ENCODE results near the gene PCBP3. TPM values are rescaled to one million over a fixed set of nuclear protein-coding genes. Genes with fewer than 3 reads are reported as not detected.

PCBP3 gene
- total and polyA plus RNA-seq, 2 donors (not counting 3 experiments of a cell fraction or from before 2014, with no cell fraction given): 0.06 to 1.1 TPM

DNA sequence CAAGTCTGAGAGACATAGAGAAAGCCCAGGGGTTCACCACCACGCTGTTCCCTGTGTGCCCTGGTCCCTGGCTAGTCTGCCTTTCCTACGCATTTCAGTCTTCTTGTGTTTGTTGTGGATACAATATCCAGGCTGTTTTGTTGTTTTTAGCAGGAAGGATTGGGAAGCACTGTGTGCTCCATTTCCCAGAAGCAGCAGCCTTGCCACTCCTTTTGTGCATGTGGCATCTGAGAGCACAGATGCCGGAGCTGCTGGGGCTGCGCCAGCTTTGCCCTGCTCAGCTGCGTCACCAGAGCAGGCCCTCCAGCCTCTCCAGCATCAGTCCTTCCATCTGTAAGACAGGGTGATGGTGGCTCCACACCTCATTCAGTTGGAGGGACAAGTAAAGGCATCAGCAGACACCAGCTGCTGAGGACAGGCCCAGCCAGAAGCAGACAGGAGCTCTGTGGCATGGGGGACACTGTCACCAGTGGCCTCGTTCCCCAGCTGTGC is 243.6 kb downstream of the PCBP3 start:
- dilution Hi-C loops (cut with MboI; ENCODE audit: extremely low pct_ligation_motif_present, low sequenced_read_pairs): no loop called here
- H3K4me1 ChIP-seq (ENCODE audit: control insufficient read depth, extremely low read depth, insufficient read depth, low read length): no peaks in the 10 kb centered on the region
- H4K20me1 ChIP-seq (replicated peaks; ENCODE audit: control insufficient read depth, extremely low read depth, insufficient read depth, low read length): no peaks in the 10 kb centered on the region
- POLR2A ChIA-PET: no interaction called here
- H3K36me3 ChIP-seq (ENCODE audit: control insufficient read depth in 2 of 2, extremely low read depth in 1 of 2, insufficient read depth in 2 of 2, low read length in 2 of 2): no peaks in the 10 kb centered on the region
- DNase-seq (ENCODE audit: low read depth, low spot score) (no peak), FAIRE-seq (no peak)
- H2AFZ ChIP-seq (ENCODE audit: low read depth, low read length): no peak overlapping the region
- TF ChIP-seq POLR2A (IDR thresholded peaks at IDR 0.05; ENCODE audit: low read depth, low read length): no peak
- no peak for TF ChIP-seq GATA2 (IDR thresholded peaks at IDR 0.05; ENCODE audit: insufficient read depth, insufficient read length, low read depth, low read length)
- no peak for TF ChIP-seq EZH2 (IDR thresholded peaks at IDR 0.05; ENCODE audit: borderline replicate concordance, low read depth, low read length, severe bottlenecking)
- TF ChIP-seq POLR2AphosphoS5 (IDR thresholded peaks at IDR 0.05; ENCODE audit: insufficient read depth, low read depth, low read length): no peak
- TF ChIP-seq FOS (IDR thresholded peaks at IDR 0.05; ENCODE audit: borderline replicate concordance, insufficient read depth, low read length): no peak
- TF ChIP-seq, protein P1, sequence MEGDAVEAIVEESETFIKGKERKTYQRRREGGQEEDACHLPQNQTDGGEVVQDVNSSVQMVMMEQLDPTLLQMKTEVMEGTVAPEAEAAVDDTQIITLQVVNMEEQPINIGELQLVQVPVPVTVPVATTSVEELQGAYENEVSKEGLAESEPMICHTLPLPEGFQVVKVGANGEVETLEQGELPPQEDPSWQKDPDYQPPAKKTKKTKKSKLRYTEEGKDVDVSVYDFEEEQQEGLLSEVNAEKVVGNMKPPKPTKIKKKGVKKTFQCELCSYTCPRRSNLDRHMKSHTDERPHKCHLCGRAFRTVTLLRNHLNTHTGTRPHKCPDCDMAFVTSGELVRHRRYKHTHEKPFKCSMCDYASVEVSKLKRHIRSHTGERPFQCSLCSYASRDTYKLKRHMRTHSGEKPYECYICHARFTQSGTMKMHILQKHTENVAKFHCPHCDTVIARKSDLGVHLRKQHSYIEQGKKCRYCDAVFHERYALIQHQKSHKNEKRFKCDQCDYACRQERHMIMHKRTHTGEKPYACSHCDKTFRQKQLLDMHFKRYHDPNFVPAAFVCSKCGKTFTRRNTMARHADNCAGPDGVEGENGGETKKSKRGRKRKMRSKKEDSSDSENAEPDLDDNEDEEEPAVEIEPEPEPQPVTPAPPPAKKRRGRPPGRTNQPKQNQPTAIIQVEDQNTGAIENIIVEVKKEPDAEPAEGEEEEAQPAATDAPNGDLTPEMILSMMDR (IDR thresholded peaks at IDR 0.05; ENCODE audit: extremely low read depth in 1 of 2, insufficient read depth in 1 of 2, low read depth in 1 of 2, low read length in 2 of 2): no peak
- TF ChIP-seq JUN (IDR thresholded peaks at IDR 0.05; ENCODE audit: borderline replicate concordance, insufficient read depth, insufficient read length, low read depth): no peak
- TF ChIP-seq, protein P2, sequence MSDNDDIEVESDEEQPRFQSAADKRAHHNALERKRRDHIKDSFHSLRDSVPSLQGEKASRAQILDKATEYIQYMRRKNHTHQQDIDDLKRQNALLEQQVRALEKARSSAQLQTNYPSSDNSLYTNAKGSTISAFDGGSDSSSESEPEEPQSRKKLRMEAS (IDR thresholded peaks at IDR 0.05; ENCODE audit: insufficient read depth, insufficient read length): no peak
- TF ChIP-seq MYC (IDR thresholded peaks at IDR 0.05; ENCODE audit: low read depth, low read length): no peak
- H3K27ac ChIP-seq (ENCODE audit: insufficient read depth, low read depth, low read length): no peak overlapping the region
- H3K79me2 ChIP-seq (ENCODE audit: control insufficient read depth, insufficient read depth, low read length): no peaks in the 10 kb centered on the region
- H3K9ac ChIP-seq (replicated peaks; ENCODE audit: extremely low read depth, insufficient read depth, low read length): no peak overlapping the region
- H3K4me3 ChIP-seq (replicated peaks in 1 of 3; ENCODE audit: insufficient read depth in 1 of 3, low read depth in 1 of 3, low read length in 3 of 3): no peak overlapping the region
- intact Hi-C loops (cut with micrococcal nuclease): no loop called here
- no peaks in the 10 kb centered on the region for H3K9me1 ChIP-seq (replicated peaks; ENCODE audit: control insufficient read depth, extremely low read depth, insufficient read depth, low read length)
- CTCF ChIA-PET: no interaction called here
- H3K4me2 ChIP-seq (ENCODE audit: insufficient read depth, low read length): no peak overlapping the region
- BruUV-seq (replicated peaks): no TSS peak
- peaks cover 2 to 5% of the 10 kb centered on the region in 2 experiments for H3K27me3 ChIP-seq (ENCODE audit: control insufficient read depth in 2 of 2, insufficient read depth in 2 of 2, low read length in 2 of 2)
- H3K9me3 ChIP-seq (replicated peaks; ENCODE audit: control insufficient read depth, insufficient read depth, low read length): no peaks in the 10 kb centered on the region

All from endothelial cell of umbilical vein (primary cell).